B cell (primary cell): Measurements from ENCODE around the gene CHD5. TPM values are rescaled to one million over a fixed set of nuclear protein-coding genes. Genes with fewer than 3 reads are reported as not detected.

Experiments used
- ATAC-seq: fragments of 200-7000 bp; cut with Tn5 transposase; one replicate; pipeline ENCODE4 v1.10.0; 2021; ENCODE audit warnings: low read depth, mild to moderate bottlenecking, moderate number of reproducible peaks, moderate library complexity
- CTCF ChIA-PET: fragments of 350-600 bp; sonication (Branson Sonifier 250); formaldehyde crosslinking; loops from one replicate; lab custom pipeline; 2021; ENCODE audit warnings: antibody characterized with exemption, inconsistent platforms; lab: Charles Lee
- POLR2A ChIA-PET: fragments of 350-600 bp; sonication (Branson Sonifier 250); formaldehyde crosslinking; loops from one replicate; lab custom pipeline; 2021; ENCODE audit warnings: antibody characterized with exemption; lab: Charles Lee
- DNase-seq: peaks from one replicate; pipeline ENCODE4 v3.0.0; 2013
- H2AFZ ChIP-seq: 2 replicates; pipeline ENCODE4 v1.6.1; 2012; ENCODE audit warnings: mild to moderate bottlenecking, low read depth, low read length; ENCODE audit not compliant: insufficient read depth, poor library complexity, severe bottlenecking
- H3K27ac ChIP-seq, 2 donors: 1 replicate in 1 of 2; 2 replicates in 1 of 2; pipeline ENCODE4 v1.5.1; 2012 to 2013; ENCODE audit warnings: low read length in 2 of 2, mild to moderate bottlenecking in 2 of 2, moderate library complexity in 1 of 2
- H3K27me3 ChIP-seq, 4 experiments: fragments of 200-600 bp in 1 of 4; sonication (generic) in 1 of 4; replicated peaks in 1 of 4; 1 replicate in 2 of 4; 2 replicates in 2 of 4; pipeline versions ENCODE4 v1.6.1 to v1.7.0; 2013 to 2016; ENCODE audit warnings: low read length in 3 of 4, mild to moderate bottlenecking in 2 of 4, mixed read lengths in 1 of 4, moderate library complexity in 1 of 4; ENCODE audit not compliant: insufficient read depth in 4 of 4, control insufficient read depth in 3 of 4; ENCODE audit errors: control extremely low read depth in 1 of 4
- H3K36me3 ChIP-seq, 2 experiments: replicated peaks in 1 of 2; 1 replicate in 1 of 2; 2 replicates in 1 of 2; pipeline versions ENCODE4 v1.6.1 to v1.7.1; 2013; ENCODE audit warnings: low read length in 1 of 2; ENCODE audit not compliant: insufficient read depth in 2 of 2, control insufficient read depth in 1 of 2; ENCODE audit errors: control extremely low read depth in 1 of 2, extremely low read depth in 1 of 2
- H3K4me1 ChIP-seq, 2 donors: fragments of 200-600 bp in 1 of 2; sonication (generic) in 1 of 2; 1 replicate in 1 of 2; 2 replicates in 1 of 2; pipeline versions ENCODE4 v1.5.1 to v1.6.1; 2013 to 2017; ENCODE audit warnings: low read length in 2 of 2; ENCODE audit not compliant: control insufficient read depth in 2 of 2, insufficient read depth in 2 of 2
- H3K4me2 ChIP-seq: replicated peaks from 2 replicates; pipeline ENCODE3; 2012; ENCODE audit warnings: mild to moderate bottlenecking, low read depth, low read length; ENCODE audit not compliant: poor library complexity, severe bottlenecking
- H3K4me3 ChIP-seq, 5 experiments: fragments of 200-600 bp in 1 of 5; sonication (generic) in 1 of 5; 1 replicate in 3 of 5; 2 replicates in 2 of 5; pipeline versions ENCODE4 v1.5.1 to v1.7.0; 2011 to 2016; ENCODE audit warnings: low read length in 4 of 5, mild to moderate bottlenecking in 4 of 5, low read depth in 2 of 5, control low read depth in 1 of 5, moderate library complexity in 1 of 5; ENCODE audit not compliant: insufficient read depth in 1 of 5; ENCODE audit errors: control extremely low read depth in 1 of 5, extremely low read depth in 1 of 5
- H3K79me2 ChIP-seq: fragments of 200-600 bp; sonication (generic); one replicate; pipeline ENCODE4 v1.6.0; 2016; ENCODE audit warnings: low read length; ENCODE audit not compliant: control insufficient read depth, insufficient read depth
- H3K9ac ChIP-seq: fragments of 200-600 bp; sonication (generic); 2 replicates; pipeline ENCODE4 v1.6.1; 2017; ENCODE audit warnings: mild to moderate bottlenecking, low read length, moderate library complexity
- H3K9me3 ChIP-seq, 3 donors: one replicate each; pipeline versions ENCODE4 v1.6.1 to v1.7.1; 2013; ENCODE audit warnings: low read length in 2 of 3; ENCODE audit not compliant: control insufficient read depth in 2 of 3, insufficient read depth in 1 of 3; ENCODE audit errors: control extremely low read depth in 1 of 3
- H4K20me1 ChIP-seq: 2 replicates; pipeline ENCODE4 v1.6.0; 2012; ENCODE audit warnings: mild to moderate bottlenecking, low read length; ENCODE audit not compliant: insufficient read depth, control insufficient read depth, poor library complexity, severe bottlenecking
- H3K27ac Mint-ChIP-seq: one replicate; pipeline ENCODE4 v1.8.0; 2021; ENCODE audit warnings: mixed read lengths
- H3K27me3 Mint-ChIP-seq: one replicate; pipeline ENCODE4 v1.8.0; 2021; ENCODE audit warnings: mixed read lengths
- H3K4me1 Mint-ChIP-seq: one replicate; pipeline ENCODE4 v1.8.0; 2021; ENCODE audit warnings: mixed read lengths
- H3K4me3 Mint-ChIP-seq: one replicate; pipeline ENCODE4 v1.8.0; 2021; ENCODE audit warnings: mixed read lengths
- H3K9me3 Mint-ChIP-seq: one replicate; pipeline ENCODE4 v1.8.0; 2022; ENCODE audit warnings: mixed read lengths; ENCODE audit not compliant: insufficient read depth
- CTCF ChIP-seq: fragments of 200-600 bp; IDR thresholded peaks from one replicate; pipeline ENCODE4 v1.8.0; 2022; ENCODE audit warnings: antibody characterized with exemption, mild to moderate bottlenecking
- EZH2 ChIP-seq: IDR thresholded peaks from 2 replicates; pipeline ENCODE4 v1.6.1; 2012; ENCODE audit warnings: borderline replicate concordance, low read depth, mild to moderate bottlenecking, moderate library complexity, low read length; ENCODE audit not compliant: insufficient read depth, poor library complexity, severe bottlenecking
- WGBS: methylation state at CpG from one replicate; pipeline ENCODE4 v1.1.5; 2013; ENCODE audit warnings: missing lambda C conversion rate; ENCODE audit not compliant: insufficient coverage; 5-methylcytosine and 5-hydroxymethylcytosine counted together
- intact Hi-C: fragments of 100-400 bp; cut with micrococcal nuclease; formaldehyde crosslinking; loops from one replicate; pipeline ENCODE4 v1.10.0; 2022
- polyA plus RNA-seq: library from polyadenylated mRNA; depleted of rRNA; stranded (reverse); fragments of >200 nt; gene quantifications from 2 replicates; pipeline ENCODE4 v1.2.3, GENCODE V29; 2012
- total RNA-seq, 2 donors: library from RNA; stranded (reverse); fragments of 120-200 nt in 1 of 2; gene quantifications; 1 replicate in 1 of 2; 2 replicates in 1 of 2; pipeline versions ENCODE4 v1.2.3 to v1.2.4, GENCODE V29; 2013 to 2022

Gene CHD5
- total and polyA plus RNA-seq, 2 donors (not counting 1 experiment from before 2014, with no cell fraction given) = 0.18 to 0.20 TPM

- H3K4me2 ChIP-seq = no peak overlapping the region
- ChIA-PET CTCF (no interaction called here), POLR2A (no interaction called here)
- no peaks in the 10 kb centered on the region for H4K20me1 ChIP-seq
- H3K27me3 Mint-ChIP-seq = no peaks in the 10 kb centered on the region
- DNase-seq (no peak), ATAC-seq (no peak)
- H3K27me3 ChIP-seq = no peaks in the 10 kb centered on the region
- H3K4me1 Mint-ChIP-seq = no peaks in the 10 kb centered on the region
- WGBS = 92% methylated on average over 20 of the region's 21 CpGs
- intact Hi-C loops = no loop called here
- H3K9ac ChIP-seq = no peak overlapping the region
- no peaks in the 10 kb centered on the region for H3K9me3 ChIP-seq
- no peaks in the 10 kb centered on the region for H3K4me1 ChIP-seq
- no peak overlapping the region for H3K27ac ChIP-seq
- no peak overlapping the region for H3K4me3 ChIP-seq
- TF ChIP-seq EZH2 (no peak), CTCF (no peak)
- H3K4me3 Mint-ChIP-seq = no peak overlapping the region
- H3K79me2 ChIP-seq = no peaks in the 10 kb centered on the region
- peaks cover 2 to 41% of the 10 kb centered on the region in 2 experiments for H3K36me3 ChIP-seq
- H3K27ac Mint-ChIP-seq = no peak overlapping the region
- H3K9me3 Mint-ChIP-seq = no peaks in the 10 kb centered on the region
- H2AFZ ChIP-seq = no peak overlapping the region
These were observed 85.2 kb downstream of the CHD5 start for GRCh38 chr1:6094801-6095505.

- Histone ChIP-seq H3K27ac (no peak overlapping the region), H3K27me3 (no peaks in the 10 kb centered on the region), H3K79me2 (no peaks in the 10 kb centered on the region), H3K36me3 (peaks cover 2 to 45% of the 10 kb centered on the region in 2 experiments), H2AFZ (no peak overlapping the region), H3K9ac (no peak overlapping the region), H4K20me1 (no peaks in the 10 kb centered on the region), H3K9me3 (no peaks in the 10 kb centered on the region), H3K4me2 (no peak overlapping the region), H3K4me1 (no peaks in the 10 kb centered on the region), H3K4me3 (no peak overlapping the region)
- no peak for TF ChIP-seq EZH2
- no peak for TF ChIP-seq CTCF
- DNase-seq = no peak
- H3K4me1 Mint-ChIP-seq = no peaks in the 10 kb centered on the region
- no peaks in the 10 kb centered on the region for H3K9me3 Mint-ChIP-seq
- no peak for ATAC-seq
- ChIA-PET POLR2A (no interaction called here), CTCF (no interaction called here)
- intact Hi-C loops = no loop called here
- no peaks in the 10 kb centered on the region for H3K27me3 Mint-ChIP-seq
- no peak overlapping the region for H3K4me3 Mint-ChIP-seq
- 98% methylated on average over 19 of the region's 19 CpGs for WGBS
- no peak overlapping the region for H3K27ac Mint-ChIP-seq
These were observed 85.9 kb downstream of the CHD5 start for GRCh38 chr1:6094246-6094645.
